Spleen (tissue), 7 donors: ENCODE results near the gene FCRL6.

ENCODE experiments used
- CTCF ChIP-seq, 11 experiments: fragments of 200-600 bp in 7 of 11; fragments of 450-650 bp in 4 of 11; sonication (generic) in 4 of 11; IDR thresholded peaks in 8 of 11; conservative IDR thresholded peaks in 3 of 11; 1 replicate in 7 of 11; 2 replicates in 4 of 11; pipeline versions ENCODE4 v1.4.0 to v1.8.0; 2016 to 2021; ENCODE audit warnings: antibody characterized with exemption in 11 of 11, inconsistent platforms in 4 of 11, mild to moderate bottlenecking in 1 of 11
- POLR2A ChIP-seq, 3 donors: fragments of 450-650 bp; IDR thresholded peaks; one replicate each; pipeline ENCODE4 v1.5.1; 2017; ENCODE audit warnings: antibody characterized with exemption in 3 of 3, mild to moderate bottlenecking in 1 of 3
- POLR2AphosphoS5 ChIP-seq, 3 donors: sonication (generic); formaldehyde crosslinking; IDR thresholded peaks; one replicate each; pipeline ENCODE4 v1.5.1; 2017; ENCODE audit warnings: antibody characterized with exemption in 3 of 3
- donor health status: DM: no; HTN: no; CAD: no; lungs with moderate emphysema.
- donor health status: DM: no; HTN: no; CAD: no.
- donor health status: DM: no; HTN: no; CAD: no.

GRCh38 chr1:159841749-159842148, 39.6 kb downstream of the FCRL6 start:
- TF ChIP-seq POLR2A (IDR thresholded peaks at IDR 0.05) (no peak), CTCF (IDR thresholded peaks at IDR 0.05 in 8 of 11, conservative IDR thresholded peaks at IDR 0.05 in 3 of 11) (no peak), POLR2AphosphoS5 (IDR thresholded peaks at IDR 0.05) (no peak)
